HK-2 (cell line): Measurements from ENCODE around the gene NRN1L.

Experiments
- DNase-seq: peaks from one replicate; pipeline ENCODE4 v3.0.0-alpha.2; 2018; ENCODE audit not compliant: unreplicated experiment

NRN1L gene

GRCh38 chr16:67917140-67917851 lies 32.6 kb downstream of the NRN1L start:
- DNase-seq: no peak

DNA sequence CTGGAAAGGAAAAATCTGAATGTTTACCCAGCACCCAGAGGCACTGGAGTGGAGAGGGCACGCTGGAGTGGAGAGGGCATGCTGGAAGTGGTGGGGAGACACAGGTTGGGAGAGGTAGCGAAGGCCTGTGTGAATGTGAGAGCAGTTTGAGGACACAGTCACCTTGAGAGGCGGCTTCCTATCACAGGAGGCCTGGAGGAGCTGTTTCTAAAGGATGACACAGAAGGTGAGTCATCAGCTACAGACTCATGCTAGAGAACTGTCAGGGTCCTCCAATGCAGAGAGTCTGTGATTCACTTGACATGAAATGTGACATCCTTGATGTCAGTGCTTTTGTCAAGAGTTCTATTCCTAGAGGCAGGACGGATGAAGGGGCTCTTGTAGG lies 33.2 kb downstream of the NRN1L start:
- peak; percentile 65 for DNase-seq

DNA sequence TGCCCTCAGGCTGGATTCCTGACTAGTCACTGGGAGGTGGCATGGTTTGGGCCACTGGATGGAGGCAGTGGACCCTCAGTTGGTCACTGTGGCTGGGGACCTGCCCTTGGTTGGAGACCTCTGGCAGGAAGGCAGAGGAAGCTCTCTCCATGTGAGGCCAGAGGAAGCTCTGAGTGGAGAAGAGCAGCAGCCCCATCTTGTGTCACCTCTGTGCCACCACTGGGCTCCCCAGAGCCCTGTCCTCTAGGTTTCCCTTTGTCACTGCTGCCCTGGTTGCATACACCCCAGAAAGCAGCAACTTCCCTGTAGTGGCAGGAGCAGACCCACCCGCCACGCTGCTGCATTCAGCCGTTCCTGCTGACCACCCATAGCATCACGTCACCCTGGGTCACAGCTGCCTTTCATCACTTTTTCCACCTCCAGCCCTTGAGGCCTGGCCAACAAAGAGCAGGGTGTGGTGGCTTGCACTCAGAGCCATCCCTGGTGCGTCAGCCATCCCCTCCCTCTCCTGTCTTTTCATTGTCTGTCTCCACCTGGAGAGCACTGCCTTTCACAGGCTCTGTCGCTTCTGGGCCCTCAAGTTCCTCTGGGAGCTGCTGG lies 35.0 kb downstream of the NRN1L start:
- DNase-seq: no peak

GRCh38 chr16:67922221-67922620 lies 37.5 kb downstream of the NRN1L start:
- DNase-seq: no peak

GRCh38 chr16:67922740-67923139 lies 38.1 kb downstream of the NRN1L start:
- no peak for DNase-seq

DNA sequence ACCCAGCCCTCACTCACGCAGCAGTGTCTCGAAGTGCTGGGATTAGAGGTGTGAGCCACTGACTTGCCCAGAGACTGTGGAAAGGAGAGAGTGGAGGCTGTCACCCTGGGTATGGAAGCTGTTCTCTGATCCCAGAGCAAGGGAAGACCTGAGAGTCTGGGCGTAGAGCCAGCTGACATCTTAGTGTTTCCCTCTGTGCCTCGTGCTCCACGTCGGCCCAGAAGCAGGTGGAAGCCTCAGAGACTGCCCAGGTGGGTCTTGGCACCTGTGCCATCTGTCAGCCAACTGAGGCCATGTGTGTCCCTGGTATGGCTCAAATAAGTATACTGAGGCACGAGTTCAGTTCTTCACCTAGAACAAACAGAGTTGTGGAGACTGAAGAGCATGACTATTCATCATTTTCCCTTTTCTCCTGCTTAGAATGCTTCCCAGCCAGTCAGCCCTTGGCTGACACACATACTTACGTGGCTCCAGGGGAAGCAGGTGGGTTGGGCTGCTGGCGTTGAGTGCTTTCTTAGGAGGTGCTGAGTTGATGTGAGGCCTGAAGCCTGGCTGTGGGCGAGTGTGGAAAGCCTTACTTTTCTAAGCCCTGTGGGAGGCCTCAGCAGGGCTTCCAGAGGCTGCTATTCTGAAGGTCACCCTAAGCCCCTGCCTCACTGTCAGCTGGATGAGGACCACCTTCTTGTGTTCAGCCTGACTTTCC lies 38.9 kb downstream of the NRN1L start:
- no peak for DNase-seq

DNA sequence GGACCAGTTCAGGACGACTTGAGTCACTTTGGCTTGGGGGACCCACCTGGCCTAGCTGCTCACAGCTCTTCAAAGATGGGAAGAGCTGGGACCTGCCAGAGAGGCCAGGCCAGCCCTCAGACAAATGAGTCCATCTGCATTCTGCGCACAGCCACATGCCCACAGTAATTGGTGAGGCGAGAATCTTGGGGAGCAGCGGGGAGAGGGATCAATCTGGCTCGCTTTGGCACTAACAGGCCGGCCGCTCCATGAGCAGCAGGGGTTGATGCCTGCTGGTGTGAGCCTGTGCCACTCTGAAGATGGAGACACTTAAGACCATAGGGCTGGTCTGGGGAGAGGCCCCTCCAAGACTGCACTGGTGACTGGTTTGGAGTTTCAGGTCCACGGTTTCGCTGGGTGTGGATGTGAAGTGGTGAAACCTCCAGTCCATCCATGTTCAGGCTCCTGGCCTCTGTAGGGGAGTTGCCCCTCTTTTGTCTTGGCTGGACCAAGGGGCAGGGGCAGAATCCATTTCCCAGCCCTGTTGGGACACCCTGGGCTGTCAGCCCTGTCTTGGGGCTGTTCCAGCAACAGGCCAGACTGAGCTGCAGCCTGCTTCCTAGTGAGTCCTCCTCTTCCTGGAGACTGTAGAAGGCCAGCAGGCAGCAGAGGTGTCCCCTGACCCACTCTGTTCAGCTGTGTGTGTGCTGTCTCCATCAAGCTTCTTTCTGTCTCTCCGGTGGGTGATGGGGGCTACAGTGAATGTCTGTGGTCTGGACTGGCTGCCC lies 39.6 kb downstream of the NRN1L start:
- DNase-seq: no peak

DNA sequence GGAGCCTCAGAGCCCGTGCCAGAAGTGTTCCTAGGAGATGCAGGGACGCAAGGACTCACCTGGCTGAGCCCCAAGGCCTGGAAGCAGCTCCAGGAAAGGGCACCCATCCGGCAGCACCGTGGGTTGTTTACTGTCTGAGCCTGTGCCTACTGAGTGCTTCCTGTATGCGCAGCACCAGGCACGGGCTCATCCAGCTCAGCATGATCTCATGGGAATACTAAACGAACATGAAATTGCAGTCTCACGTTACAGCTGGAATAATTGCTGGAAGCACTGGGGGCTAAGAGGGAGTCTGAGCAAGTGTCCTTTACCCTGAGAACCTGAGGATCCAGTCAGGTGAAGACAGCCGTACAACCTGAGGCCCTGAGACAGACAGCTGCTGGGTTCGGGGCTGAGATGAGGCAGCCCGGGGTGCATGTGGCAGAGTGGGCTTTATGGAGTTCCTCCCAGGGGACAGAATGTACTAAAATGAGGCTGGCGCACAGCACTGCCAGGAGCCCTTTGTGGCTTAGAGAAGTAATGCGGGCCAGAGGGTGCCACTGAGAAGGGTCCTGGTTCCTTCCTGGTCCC lies 41.6 kb downstream of the NRN1L start:
- DNase-seq: no peak

DNA sequence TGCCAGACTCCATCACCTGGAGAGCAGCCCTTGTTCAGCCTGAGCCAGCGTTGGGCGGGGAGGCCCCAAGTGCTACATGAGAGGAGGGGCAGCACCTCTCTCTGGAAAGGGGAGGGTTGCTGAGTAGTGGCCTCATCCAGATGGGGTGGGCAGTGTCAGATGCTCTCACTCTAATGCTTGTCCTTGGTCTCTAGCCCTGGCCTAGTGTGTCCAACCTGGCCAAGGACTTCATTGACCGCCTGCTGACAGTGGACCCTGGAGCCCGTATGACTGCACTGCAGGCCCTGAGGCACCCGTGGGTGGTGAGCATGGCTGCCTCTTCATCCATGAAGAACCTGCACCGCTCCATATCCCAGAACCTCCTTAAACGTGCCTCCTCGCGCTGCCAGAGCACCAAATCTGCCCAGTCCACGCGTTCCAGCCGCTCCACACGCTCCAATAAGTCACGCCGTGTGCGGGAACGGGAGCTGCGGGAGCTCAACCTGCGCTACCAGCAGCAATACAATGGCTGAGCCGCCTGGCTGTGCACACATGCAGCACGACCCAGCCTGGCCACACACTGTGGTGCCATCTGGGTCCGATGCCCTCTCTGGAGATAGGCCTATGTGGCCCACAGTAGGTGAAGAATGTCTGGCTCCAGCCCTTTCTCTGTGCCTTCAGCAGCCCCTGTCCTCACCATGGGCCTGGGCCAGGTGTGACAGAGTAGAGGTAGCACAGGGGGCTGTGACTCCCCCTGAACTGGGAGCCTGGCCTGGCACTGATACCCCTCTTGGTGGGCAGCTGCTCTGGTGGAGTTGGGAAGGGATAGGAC lies 42.7 kb downstream of the NRN1L start:
- no peak for DNase-seq

DNA sequence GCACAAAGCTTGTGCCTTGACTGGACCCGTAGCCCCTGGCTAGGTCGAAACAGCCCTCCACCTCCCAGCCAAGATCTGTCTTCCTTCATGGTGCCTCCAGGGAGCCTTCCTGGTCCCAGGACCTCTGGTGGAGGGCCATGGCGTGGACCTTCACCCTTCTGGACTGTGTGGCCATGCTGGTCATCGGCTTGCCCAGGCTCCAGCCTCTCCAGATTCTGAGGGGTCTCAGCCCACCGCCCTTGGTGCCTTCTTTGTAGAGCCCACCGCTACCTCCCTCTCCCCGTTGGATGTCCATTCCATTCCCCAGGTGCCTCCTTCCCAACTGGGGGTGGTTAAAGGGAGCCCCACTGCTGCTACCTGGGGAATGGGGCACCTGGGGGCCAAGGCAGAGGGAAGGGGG lies 43.5 kb downstream of the NRN1L start:
- no peak for DNase-seq

DNA sequence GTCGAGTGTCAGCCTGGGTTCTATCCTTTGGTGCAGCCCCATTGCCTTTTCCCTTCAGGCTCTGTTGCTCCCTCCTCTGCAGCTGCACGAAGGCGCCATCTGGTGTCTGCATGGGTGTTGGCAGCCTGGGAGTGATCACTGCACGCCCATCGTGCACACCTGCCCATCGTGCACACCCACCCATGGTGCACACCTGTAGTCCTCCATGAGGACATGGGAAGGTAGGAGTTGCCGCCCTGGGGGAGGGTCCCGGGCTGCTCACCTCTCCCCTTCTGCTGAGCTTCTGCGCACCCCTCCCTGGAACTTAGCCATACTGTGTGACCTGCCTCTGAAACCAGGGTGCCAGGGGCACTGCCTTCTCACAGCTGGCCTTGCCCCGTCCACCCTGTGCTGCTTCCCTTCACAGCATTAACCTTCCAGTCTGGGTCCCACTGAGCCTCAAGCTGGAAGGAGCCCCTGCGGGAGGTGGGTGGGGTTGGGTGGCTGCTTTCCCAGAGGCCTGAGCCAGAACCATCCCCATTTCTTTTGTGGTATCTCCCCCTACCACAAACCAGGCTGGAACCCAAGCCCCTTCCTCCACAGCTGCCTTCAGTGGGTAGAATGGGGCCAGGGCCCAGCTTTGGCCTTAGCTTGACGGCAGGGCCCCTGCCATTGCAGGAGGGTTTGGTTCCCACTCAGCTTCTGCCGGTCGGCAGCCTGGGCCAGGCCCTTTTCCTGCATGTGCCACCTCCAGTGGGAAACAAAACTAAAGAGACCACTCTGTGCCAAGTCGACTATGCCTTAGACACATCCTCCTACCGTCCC lies 44.1 kb downstream of the NRN1L start:
- DNase-seq: peak; percentile 74

- DNase-seq: no peak
Observed at GRCh38 chr16:67930191-67930590, 45.5 kb downstream of the NRN1L start.

- no peak for DNase-seq
Observed at GRCh38 chr16:67930678-67931211, 46.1 kb downstream of the NRN1L start.

DNA sequence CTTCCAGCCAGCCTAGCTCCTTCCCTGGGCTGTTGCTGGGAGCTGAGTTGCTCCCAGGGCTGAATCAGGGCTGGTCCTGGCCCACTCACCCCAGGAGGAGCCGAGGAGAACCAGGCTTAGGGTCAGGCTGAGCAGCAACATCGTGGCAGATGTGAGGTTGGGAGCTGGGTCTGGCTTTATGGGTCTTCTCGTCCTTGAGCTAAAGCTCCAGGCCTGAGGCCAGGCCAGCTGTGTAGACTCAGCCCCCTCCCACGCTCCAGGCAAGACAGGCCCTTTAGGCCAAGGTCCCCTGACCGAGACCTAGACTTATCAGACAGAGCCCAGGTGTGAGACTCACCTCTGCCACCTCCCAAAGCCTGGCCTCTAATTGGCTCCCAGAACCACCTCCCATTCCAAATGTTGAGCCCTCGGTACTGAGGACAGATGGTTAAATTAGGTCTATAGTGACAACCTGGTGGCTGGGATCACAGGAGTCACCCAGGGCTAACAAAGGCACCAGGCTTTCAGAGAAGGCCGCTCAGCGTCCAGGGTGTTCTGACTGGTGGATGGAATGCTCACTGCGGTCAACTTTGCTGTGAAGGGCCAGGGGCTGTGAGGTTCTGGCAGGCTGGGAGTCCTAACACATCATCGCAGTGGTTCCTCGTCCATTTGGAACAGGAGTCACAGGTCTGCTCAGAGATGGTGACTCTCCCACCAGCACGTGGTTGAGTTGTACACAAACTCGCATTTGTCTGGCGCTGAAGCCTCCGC lies 47.2 kb downstream of the NRN1L start, which contains the start of gene CTRL:
Gene CTRL (minus strand): TSS at position 151 of the 750 bp plus-strand sequence. CDS start 10 bp downstream, at position 141.
- DNase-seq: no peak

DNA sequence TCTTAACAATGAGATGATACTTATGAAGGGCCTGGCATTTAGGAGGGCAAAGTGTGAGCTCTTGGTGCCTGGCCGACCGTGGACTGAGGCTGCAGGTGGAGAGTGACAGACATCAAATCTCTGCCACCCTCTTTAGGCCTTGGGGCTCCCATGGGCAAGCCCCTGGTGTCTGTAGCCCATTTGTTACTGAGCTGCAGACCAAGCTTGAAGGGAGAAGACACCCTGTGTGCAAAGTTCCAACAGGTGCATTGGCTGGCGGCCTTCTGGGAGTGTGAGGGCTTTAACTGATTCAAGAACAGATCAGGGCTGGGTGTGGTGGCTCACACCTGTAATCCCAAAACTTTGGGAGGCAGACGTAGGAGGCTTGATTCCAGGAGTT lies 47.8 kb downstream of the NRN1L start:
- DNase-seq: no peak

- DNase-seq: no peak
Observed at GRCh38 chr16:67933805-67934204, 49.1 kb downstream of the NRN1L start.

DNA sequence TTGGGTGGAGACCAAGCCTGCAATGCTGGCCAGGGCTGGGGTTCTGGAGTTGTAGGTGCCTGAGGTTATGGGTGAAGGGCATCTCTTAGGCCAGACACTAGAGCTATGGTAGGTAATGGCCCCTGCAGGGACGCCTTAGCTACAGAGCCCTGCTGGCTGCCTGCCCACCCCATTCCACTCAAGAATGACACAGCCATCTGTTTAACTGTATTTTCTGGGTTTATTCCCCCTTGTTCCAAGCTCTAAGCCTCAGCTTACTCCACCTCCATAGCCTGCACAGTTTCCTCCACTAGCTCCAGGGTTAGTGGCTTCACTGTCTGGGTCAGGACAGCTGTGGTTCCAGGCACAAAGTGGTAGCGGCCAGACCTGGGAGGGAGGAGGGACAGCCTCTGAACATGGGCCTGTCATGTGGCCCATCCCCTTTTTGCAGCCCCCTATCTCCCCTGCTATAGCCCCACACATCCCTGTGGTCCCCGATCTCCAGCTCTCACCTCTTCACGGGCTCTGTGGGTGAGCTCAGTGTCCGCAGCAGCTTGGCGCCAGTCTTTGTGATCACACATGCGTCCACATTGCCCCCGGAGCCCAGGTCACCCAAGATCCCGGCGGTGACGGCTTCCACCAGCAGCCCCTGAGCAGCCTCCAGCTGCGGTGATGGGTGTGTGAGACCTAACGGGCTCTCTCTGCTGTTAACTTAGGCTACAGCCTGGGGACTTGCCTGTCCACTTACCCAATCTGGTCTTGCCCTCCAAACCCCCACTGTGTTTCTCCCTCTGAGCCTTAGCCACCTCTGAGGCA lies 49.8 kb downstream of the NRN1L start:
- no peak for DNase-seq

DNA sequence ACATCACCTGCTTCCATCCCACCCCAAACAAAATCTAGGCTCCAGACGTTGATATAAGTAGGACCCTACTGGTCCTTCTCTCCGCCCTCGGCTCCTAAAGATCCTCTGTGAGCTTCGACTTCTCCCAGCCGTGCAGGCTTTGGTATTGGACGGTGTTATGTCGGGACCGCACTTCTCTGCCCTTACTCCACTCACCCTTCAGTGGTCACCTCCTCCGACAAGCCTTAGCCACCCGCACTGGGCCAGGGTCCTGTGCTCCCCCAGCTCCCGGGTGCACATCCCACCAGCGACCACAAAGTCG lies 50.4 kb downstream of the NRN1L start:
- no peak for DNase-seq
